Hematopoietic multipotent progenitor cell treated with erythropoietin and hydrocortisone succinate and interleukin-3 and kit ligand, for 6 days (in vitro differentiated cells): ENCODE measurements around the gene NOVA2.

Experiments used
- DNase-seq: peaks from one replicate; pipeline ENCODE4 v3.0.0-alpha.2; 2015

Gene NOVA2

DNA sequence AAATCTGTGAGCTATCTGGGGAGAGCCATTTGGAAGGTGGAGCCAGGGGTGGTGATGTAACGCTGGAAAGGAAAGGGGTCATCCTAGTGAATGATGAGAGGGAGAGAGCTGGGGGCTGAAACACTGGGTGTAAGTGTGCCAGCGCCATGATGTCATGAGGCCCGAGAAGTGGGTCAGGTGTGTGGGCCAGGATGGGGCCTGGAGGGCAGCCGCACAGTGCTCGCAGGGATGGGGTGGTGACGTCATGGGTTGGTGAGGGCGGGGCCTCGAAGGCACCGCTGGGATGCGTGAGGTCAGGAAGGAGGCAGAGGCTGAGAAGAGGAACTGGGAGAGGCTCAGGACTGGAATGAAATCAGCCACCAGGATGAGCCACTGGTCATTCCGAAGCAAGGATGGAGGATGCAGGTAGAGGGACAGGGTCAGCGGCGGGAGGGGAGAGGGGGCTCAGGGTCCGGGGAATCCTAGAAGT lies 26.0 kb upstream of the NOVA2 start:
- no peak for DNase-seq

DNA sequence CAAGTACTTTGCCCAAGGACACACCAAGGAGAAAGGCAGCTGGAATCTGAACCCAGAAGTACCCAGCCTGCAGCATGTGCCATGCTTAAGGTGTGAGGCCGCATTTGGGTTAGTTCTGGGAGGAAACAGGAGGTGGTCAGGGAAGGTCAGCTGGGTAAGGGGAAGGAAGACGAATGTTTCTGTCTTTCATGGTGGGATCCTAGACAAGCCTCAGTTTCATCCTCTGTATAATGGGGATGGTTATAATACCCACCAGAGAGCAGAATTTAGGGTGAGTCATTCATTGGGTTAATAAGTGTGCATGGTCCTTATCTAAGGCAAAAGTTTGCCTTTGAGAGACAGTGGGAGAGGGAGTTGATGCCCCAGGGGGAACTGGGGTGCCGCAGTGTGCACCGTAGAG lies 25.2 kb upstream of the NOVA2 start:
- DNase-seq = no peak

DNA sequence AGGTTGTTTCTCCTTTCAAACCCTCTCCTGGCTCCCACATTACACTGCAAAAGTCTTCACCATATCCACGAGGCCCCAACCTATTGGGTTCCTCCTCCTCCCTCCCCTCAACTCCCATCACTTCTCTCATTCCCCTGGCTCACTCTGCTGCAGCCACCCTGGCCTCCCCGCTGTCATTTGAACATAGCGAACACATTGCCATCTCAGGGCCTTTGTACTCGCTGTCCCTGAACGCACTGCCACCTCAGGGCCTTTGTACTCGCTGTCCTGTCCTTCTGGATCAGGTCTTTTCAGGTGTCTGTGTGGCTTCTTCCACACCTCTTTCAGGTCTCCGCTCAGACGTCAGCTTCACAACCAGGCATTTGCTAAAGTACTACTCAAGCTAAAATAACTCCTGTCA lies 23.3 kb upstream of the NOVA2 start:
- no peak for DNase-seq

DNA sequence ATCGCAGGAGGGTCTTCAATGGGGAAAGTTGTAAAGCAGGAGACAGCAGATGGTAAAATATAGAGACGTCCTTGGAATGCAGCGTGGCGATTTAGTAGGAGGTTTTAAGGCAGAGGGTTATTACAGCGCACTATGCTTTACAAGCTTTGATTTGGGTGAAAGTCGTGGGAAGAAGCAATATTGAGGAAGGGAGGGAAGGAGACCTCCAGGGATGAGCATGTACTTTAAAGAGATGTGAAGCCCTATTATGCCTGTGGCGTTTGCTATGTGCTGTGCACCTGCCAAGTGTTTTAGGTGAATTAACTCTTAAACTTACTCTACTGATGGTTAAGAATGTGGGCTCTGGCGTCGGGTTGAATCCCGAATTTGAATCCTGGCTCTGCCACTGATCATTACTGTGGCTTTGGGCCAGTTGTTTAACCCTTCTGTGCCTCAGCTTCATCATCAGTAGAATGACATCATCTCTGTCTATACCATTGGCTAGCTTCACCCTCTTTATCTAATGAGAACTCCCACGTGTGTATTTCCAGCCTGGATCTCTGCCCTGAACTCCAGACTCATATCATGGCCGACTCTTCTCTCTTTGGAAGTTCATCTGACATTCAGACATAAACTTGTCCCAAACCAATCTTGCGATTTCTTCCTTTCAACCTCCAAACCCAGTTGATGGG lies 22.2 kb upstream of the NOVA2 start:
- peak; percentile 35 for DNase-seq

DNA sequence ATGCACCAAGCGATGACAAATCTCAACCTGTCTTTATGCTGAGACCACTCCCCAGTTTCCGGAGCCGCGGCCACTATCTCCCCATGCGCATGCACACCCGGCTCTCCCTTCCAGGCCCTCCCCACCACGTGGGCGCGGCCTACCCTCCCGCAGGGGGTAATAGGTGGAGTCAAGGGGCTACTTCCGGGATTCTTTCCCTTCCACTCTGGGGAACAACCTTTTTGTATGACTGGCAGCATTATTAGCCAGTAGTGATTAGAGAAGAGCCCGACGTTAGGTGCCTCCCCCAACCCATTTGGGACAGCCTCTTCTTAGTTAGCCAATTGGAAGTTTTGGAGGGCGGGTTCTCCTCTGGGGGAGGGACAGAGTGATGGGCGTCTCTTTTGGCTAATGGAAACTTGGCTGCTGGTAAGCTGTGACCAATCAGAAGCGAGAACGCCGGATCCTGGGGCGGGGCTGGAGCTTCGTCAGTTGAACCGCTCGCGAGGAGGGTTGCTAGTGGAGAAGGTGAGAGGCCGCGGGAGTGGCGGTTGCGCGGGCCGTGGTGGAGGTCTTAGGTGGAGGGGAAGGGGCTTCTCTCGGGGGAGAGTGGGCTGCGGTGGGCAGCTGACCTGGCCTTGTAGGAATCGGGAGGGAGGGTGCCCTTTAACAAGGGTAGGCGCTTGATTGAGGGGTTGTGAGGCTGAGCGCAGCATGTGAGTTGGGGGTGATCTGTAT lies 21.5 kb upstream of the NOVA2 start, which contains the start of gene CCDC61:
Gene CCDC61, plus strand, starts transcription at position 470 of the 717 bp plus-strand sequence. CDS start 7,552 bp downstream, outside the sequence.
- peak; percentile 100 for DNase-seq

DNA sequence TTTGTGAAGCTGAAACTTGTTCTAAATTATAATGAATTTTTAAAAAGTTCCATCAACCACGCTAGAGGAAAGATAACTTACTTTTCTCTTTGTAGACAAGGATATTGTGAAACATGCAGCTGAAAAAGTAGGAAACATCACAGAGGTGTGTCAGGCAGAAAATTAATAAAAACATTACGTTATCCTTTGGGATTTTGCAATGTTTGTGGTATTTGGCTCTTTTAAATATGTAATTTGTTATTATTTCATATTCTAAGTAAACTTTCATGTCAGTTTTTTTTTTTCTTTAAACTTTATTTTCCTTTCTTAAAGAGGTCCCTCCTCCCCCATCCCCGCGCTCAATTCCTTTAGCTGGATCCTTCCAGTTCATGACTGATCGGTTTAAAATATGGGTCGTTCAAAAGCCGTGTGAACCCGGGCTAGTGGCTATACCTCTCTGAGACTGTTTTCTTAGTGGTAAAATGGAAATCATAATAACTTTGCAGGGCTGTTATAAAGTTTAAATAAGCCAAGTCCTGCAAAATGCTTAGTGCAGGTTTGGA lies 20.9 kb upstream of the NOVA2 start:
- no peak for DNase-seq

DNA sequence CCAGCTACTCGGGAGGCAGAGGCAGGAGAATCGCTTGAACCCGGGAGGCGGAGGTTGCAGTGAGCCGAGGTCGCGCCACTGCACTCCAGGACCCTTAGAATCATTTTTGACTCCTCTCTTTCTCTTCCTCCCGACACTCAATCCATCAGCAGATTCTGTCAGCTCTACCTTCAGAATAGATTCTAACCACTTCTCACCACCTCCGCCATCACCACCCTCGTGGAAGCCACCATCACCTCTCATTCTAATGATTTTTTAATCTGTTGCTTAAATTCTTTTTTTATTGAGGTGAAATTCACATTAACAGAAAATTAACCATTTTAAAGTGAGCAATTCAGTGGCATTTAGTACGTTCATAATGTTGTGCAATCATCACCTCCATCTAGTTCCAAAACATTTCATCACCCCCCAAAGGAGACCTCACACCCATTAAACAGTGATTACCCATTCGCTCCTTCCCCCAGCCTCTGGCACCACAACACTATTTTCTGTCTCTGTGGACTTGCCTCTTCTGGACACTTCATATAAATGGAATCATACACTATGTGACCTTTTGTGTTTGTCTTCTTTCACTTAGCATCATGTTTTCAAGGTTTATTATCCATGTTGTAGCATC lies 16.6 kb upstream of the NOVA2 start:
- DNase-seq = no peak

DNA sequence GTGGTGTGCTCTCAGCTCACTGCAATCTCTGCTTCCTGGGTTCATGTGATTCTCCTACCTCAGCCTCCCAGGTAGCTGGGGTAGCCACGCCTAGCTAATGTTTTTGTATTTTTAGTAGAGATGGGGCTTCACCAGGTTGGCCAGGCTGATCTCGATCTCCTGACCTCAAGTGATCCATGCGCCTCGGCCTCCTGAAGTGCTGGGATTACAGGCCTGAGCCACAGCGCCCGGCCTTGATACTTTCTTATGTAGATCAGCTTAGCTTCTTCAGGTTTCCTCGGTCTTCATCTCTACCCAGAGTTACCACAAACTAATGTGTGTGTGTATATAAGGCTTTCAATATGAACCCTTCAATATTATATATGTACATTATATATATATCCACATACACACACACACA lies 11.7 kb upstream of the NOVA2 start:
- DNase-seq = no peak

DNA sequence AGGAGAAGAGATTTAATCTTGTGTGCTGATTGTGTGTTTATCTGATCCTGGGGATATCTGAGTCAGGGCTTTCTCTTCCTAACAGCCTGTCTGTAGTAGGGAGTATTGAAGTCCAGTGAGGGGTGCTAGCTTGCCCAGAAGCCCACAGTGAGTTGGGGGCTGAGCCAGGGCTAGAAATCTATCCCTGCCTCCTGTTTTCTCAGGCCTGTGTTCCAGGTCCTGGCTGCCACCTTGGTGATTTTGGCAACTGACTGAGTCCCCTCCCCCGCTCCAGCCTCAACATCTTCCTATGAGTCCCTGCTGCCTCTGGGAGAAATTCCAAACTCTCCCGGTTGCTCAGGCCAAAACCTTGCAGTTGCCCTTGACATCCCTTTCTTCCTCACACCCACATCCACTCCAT lies 7.7 kb upstream of the NOVA2 start:
- DNase-seq = no peak

DNA sequence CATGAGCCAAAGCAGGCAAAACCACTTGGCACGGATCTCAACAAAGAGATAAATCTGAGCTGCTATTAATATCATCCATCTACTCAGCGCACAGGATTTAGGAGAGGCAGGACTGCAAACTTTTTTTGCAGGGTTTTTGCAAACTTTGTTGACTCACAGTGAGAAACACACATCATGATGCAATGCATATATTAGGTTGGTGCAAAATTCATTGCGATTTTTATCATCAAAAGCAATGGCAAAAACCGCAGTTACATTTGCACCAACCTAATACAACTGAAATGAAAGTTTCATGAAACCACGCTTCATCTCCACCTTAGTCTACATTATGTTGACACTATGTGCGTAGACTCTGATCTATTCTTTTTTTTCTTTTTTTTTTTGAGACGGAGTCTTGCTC lies 4.5 kb upstream of the NOVA2 start:
- DNase-seq = no peak

DNA sequence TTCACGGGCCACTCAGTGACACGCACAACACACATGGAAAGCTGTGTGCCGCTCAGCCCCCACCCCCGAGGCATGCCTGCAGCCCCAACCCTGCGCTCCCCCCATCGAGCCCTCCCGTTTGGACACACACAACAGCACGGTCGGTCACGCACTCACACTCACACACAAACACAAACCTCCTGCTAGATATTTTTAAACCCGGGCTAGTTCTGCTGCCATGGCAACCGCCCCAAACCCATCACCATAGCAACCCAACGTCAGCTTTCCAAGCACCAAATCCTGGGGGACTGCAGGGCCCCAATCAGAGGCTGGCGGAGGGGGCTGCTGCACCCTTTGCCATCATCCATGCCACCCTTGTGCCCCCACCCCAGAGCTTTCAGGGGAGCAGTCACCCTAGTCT lies 2.5 kb upstream of the NOVA2 start:
- no peak for DNase-seq

DNA sequence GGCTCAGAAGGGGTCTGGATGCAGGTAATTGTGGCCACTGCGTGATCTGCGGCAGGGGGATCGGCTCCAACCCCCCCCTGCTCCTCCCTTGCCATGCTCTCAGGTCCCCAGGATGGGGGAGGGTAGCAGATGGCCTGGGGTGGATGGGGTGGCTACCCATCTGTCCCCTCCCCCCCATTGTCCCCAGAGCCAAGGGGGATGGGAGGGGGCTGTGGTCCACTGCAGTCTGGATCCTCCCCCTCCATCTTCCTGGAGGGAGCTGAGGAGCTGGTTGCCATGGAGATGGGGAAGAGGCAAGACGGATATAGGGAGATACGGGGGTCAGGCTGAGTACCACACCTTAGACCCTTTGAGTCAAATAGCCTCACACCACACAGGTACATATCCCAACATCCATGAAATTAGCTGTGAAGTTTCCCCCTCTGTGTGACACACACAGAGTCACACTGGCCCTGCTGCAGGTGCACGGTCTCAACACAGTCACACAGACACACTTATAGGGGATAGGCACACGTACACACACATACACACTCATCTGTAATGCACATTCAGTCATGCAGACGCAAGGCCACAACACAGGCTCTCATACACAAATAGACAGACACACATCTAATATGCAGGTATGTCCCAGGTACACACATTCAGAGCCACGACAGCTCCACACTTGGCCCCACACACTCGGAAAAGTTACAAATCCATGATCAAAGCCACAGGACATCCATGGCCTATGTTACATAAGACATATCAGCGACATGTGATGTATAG lies 1.8 kb upstream of the NOVA2 start:
- DNase-seq = no peak

DNA sequence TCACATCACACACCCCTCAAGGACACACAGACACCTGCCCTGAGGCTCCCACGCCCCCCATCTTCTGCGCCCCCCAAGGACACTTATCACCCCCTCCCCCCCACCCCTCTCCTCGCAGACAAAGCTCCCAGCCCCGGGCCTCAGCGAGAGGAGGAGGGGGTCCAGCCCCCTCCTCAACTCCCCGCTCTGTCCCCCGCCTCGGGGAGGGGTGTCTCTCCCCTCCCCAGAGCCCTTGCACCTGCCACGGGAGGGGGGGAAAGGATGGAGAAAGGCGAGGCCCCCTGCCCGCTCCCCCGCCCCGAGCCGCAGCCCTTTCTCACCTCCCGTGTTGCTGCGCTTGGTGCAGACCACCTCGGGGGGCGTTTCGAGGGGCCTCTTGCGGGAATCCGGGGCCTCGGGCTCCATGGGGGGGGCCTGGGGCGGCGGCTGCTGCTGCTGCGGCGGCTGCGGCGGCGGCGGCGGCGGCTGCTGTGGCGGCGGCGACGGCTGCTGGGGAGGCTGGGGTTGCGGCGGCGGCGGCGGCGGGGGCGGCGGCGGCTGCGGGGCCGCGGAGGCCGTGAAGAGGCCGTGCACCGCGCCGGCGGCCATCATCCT lies 621 bp downstream of the NOVA2 start:
- no peak for DNase-seq

DNA sequence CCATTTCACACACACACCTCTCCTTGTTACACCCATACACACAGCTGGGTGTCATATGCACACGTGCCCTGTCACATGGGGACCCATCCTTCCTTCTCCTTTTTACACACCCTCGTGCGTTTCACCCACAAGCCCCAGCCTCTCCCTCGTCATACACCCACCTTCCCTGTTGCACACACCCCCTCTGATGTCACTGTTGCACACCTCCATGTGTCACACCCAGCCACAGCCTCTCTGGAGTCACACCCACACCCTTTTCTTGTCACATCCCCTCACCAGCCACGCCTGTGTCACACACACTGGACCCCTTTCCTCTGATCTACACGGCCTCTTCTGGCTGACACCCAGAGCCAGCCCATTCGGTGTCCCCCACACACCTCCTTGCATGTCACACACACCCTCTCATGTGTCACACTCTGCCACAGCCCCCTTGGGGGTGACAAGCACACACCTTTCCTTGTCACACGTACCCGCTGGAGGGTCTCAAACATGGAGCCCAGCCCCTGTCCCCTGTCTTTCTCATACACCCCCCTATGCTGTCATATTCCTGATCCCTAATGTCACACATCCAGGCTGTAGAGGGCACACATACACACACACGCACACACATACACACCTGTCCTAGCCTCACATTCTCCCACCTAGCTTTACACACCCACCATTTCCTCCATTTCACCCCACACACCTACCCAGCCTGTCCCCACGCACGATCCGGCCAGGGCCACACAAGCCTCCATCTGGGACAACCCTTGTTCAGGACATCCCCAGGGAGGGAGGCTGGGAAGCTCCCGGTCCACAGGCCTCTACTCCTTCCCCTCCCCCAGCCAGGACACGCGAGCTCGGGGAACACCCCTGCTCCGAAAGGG lies 1.4 kb downstream of the NOVA2 start:
- DNase-seq = peak; percentile 32

DNA sequence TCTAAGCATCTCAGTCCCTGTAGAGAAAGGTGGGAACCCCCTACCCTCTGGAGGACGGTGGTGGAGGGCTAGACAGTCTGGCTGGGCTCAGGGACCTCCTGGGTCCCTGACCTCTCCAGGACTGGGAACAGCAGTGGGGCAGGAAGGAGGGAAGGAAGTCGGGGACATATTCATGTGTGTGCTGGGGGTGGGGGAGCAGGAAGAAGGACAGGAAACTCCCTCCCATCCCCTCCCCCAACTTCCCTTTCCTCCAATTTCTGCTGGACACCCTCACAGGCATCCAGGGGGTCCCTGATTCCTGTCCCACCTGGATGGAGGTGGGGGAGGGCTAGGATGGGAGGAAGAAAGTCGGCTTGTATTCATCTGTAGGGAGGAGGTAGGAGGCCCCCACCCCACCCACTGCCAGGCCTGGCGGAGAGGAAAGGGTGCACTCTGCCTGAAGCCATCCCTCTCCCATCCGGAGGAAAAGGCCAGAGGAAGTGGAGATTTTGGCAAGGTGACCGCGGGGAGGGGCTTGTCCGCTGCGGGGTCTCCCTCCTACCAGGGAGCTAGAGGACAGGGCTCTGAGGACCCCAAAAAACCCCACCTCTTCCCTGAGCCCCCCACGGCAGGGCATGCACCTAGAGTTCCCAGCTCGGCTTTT lies 2.3 kb downstream of the NOVA2 start:
- DNase-seq = no peak

DNA sequence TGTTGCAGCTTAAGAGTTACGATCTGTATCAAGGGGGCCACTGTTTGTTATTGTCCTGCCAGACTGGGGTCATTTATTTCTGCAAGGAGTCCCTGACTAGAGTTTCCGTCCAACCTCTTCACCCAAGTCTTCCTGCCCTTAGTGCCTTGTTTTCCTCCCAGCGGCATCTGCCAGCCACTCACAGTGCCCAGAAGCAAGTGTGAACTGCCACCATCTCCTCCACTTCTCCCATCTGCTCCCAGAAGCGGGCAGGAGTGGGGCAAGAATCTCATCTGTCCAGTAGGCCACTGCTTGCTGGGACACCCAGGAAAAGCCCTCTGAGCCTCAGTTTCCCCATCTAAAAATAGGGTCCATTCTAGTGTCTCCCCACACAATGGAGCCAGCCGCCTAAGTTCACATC lies 4.0 kb downstream of the NOVA2 start:
- DNase-seq = no peak

DNA sequence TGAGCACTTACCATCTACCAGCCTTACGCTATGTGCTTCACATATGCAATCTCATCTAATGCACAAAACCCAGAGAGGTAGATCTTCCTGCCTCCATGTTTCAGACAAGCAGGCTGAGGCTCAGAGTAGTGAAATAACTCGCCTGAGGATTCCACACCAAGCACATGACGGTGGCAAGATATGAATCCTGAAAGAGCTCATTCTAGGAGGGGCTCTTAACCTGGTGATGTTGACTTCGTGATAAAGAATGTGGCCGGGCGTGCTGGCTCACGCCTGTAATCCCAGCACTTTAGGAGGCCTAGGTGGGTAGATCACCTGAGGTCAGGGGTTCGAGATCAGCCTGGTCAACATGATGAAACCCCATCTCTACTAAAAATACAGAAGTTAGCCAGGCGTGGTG lies 5.0 kb downstream of the NOVA2 start:
- no peak for DNase-seq

DNA sequence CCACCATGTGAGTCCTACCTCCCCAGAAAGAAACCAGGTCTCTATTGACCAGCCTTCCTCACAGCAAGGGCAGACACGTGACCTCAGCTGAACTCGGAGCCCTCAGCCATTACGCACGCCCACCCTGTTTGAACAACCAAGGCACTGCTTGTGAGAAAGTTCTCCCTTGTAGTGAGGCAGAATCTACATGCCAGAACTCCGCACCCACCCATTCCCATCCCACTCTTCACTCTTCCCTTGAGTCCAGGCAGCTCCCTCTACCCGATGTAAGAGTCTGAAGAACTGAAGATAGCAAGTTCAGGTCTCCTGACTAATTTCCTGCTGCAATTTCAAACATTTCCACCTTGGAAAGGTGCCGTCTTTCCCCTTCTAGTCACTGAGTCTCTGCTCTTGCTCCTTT lies 6.4 kb downstream of the NOVA2 start:
- no peak for DNase-seq

DNA sequence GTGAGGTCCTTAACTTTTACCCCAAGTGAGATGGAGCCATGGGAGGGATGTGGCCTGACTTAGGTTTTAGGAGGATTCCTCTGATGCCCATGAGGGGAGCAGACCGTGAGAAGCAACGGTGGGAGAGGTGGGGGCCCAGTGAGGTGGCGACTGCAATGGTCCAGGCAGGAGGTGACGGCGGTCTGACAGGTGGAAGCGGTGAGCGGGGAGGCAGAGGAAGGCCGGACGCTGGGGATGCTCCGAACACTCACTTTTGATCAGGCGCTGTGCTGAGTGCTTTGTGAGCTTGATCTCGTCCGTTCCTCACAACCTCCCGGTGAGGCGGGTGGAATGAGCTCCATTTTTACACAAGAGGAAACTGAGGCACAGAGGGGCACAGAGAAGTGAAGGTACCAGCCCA lies 11.6 kb downstream of the NOVA2 start:
- no peak for DNase-seq

DNA sequence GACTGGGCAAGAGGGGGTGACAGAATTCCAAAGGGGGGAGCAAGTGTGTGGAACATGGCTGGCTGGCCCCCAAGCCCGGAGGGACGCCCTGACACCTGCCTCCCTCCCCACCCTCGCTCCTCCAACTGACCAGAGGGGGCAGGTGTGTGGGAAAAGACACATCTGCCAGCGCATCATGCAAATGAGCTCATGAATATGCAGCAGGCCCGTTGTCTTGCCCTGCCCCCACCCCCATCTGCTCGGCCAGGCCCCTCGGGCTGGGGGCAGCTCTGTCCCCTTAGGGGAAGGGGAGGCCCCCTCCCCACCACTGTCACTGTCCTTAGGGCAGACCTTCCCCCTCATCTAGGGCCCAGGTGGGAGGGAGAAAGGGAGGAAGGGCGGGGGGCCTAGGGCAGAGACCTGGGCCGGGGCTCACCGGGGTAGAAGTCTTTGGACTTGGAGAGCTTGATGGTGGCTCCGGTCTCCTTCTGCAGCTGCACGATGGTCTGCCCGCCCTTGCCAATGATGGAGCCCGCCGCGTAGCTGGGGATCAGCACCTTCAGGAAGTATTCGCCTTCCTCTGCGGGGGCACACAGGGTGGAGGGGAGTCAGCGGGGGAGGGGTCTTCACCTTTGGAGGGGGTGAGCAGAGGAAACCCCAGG lies 12.9 kb downstream of the NOVA2 start:
- DNase-seq = no peak
